ENCODE data around the gene ITGB6.
"Not testable (repeated sequence)": the region's sequence is repeated elsewhere in the genome, so short reads cannot be mapped to it uniquely, and the experiment has no call there.

ITGB6 gene

GRCh38 chr2:160194946-160195345, 5.1 kb downstream of the ITGB6 start:
- DNase-seq (ENCODE audit: low read depth), result no peak
- TF ChIP-seq CTCF (IDR thresholded peaks at IDR 0.05; ENCODE audit: low read length, missing control alignments), result no peak
- H3K4me3 ChIP-seq (replicated peaks; ENCODE audit: low read depth, low read length), result no peak overlapping the region

- DNase-seq (ENCODE audit: low read depth), result no peak
These were observed 5.7 kb downstream of the ITGB6 start for GRCh38 chr2:160194351-160194750.

GRCh38 chr2:160181146-160181836, 18.8 kb downstream of the ITGB6 start:
- peak; percentile 39 for DNase-seq (ENCODE audit: low read depth)

More at GRCh38 chr2:160194351-160194750, 5.7 kb downstream of the ITGB6 start:
- no peak overlapping the region for H3K4me3 ChIP-seq (replicated peaks; ENCODE audit: low read depth, low read length)
- no peak for TF ChIP-seq CTCF (IDR thresholded peaks at IDR 0.05; ENCODE audit: low read length, missing control alignments)

GRCh38 chr2:160180690-160181089, 19.4 kb downstream of the ITGB6 start:
- not testable (repeated sequence) for H3K4me3 ChIP-seq (replicated peaks; ENCODE audit: low read depth, low read length); DNase-seq (ENCODE audit: low read depth)

More at GRCh38 chr2:160181146-160181836, 18.8 kb downstream of the ITGB6 start:
- H3K4me3 ChIP-seq (replicated peaks; ENCODE audit: low read depth, low read length), result not testable (repeated sequence)

- DNase-seq (ENCODE audit: low read depth), result no peak
- no peak for TF ChIP-seq CTCF (IDR thresholded peaks at IDR 0.05; ENCODE audit: low read length, missing control alignments)
- no peak overlapping the region for H3K4me3 ChIP-seq (replicated peaks; ENCODE audit: low read depth, low read length)
These were observed 19.9 kb downstream of the ITGB6 start for GRCh38 chr2:160180172-160180571.

- H3K4me3 ChIP-seq (replicated peaks; ENCODE audit: low read depth, low read length), result no peak overlapping the region
- TF ChIP-seq CTCF (IDR thresholded peaks at IDR 0.05; ENCODE audit: low read length, missing control alignments), result no peak
- no peak for DNase-seq (ENCODE audit: low read depth)
These were observed 24.6 kb downstream of the ITGB6 start for GRCh38 chr2:160175169-160176134.

- DNase-seq (ENCODE audit: low read depth), result no peak
- no peak overlapping the region for H3K4me3 ChIP-seq (replicated peaks; ENCODE audit: low read depth, low read length)
- no peak for TF ChIP-seq CTCF (IDR thresholded peaks at IDR 0.05; ENCODE audit: low read length, missing control alignments)
These were observed 25.8 kb downstream of the ITGB6 start for GRCh38 chr2:160174322-160174721.

Measured in fibroblast of pulmonary artery (primary cell).